ENCODE results near the gene KCNJ6. TPM values are rescaled to one million over a fixed set of nuclear protein-coding genes. Genes with fewer than 3 reads are reported as not detected.

KCNJ6 gene
- total and polyA plus RNA-seq, 10 of the 15 experiments (the other 5 are each of a cell fraction or from before 2014, with no cell fraction given), result 0.03 to 0.07 (median 0.04) TPM; not detected in 7

DNA sequence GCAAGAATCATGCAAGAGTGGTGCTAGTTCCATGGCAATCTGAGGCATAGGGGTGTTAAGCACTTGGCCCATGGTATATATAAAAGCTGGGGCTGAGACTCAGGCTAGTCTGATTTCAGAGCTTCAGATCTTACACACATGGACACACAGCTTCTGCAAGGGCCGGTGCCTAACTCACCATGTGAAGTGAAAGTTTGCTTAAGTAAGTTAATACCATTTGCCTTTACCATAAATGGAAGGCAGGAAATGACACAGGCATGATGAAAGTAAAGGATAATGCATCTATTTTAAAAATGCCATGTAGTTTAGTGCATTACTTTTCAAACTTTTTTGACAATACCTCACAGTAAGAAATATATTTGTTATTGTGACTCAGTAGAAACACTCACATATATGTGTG is 122.6 kb downstream of the KCNJ6 start:
- BruUV-seq (replicated peaks), result no TSS peak
- 0% methylated on average over 1 of the region's 1 CpG for WGBS (ENCODE audit: insufficient coverage, insufficient replicate concordance, low lambda C conversion rate, missing lambda C conversion rate)

DNA sequence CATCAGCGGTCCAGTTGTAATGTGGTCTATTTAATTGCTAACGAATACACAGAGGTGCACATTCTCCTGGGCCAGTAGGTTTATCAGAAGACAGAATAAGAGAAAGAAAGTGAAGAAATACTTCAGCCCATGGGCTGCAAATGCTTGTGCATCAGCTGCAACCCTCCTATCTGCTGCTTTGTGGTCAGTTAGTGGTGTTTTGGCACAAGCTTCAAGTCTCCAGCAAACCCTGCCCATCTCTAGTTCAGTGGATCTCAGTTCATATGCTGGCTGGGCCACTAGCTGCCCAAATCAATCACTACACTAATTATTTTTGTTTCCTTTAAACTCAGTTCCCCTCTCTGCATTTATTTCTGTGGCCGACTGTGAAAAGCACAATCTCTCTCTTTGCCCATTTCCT is 124.2 kb downstream of the KCNJ6 start:
- Histone ChIP-seq H2AFZ (ENCODE audit: control insufficient read depth, low read depth, low read length) (no peak overlapping the region), H3K79me2 (ENCODE audit: control insufficient read depth, insufficient read depth, low read length) (no peaks in the 10 kb centered on the region), H3K4me3 (no peak overlapping the region), H3K27me3 (replicated peaks in 1 of 2; ENCODE audit: control insufficient read depth in 2 of 2, insufficient read depth in 2 of 2, low read length in 1 of 2) (no peaks in the 10 kb centered on the region), H3K27ac (ENCODE audit: control insufficient read depth, insufficient read depth) (no peak overlapping the region), H3K9me3 (replicated peaks; ENCODE audit: control insufficient read depth, insufficient read depth, low read length) (no peaks in the 10 kb centered on the region), H3K9ac (ENCODE audit: control insufficient read depth, insufficient read depth, low read length) (no peak overlapping the region), H3K36me3 (ENCODE audit: control insufficient read depth in 2 of 2, insufficient read depth in 2 of 2, low read length in 1 of 2) (no peaks in the 10 kb centered on the region), H4K20me1 (ENCODE audit: control insufficient read depth, insufficient read depth) (no peaks in the 10 kb centered on the region), H3K4me2 (ENCODE audit: control insufficient read depth, insufficient read depth) (no peak overlapping the region), H3K4me1 (ENCODE audit: control insufficient read depth, insufficient read depth, low read length) (no peaks in the 10 kb centered on the region)
- intact Hi-C loops (cut with micrococcal nuclease; ENCODE audit: unreplicated experiment) (no loop called here), in situ Hi-C loops (cut with MboI) (no loop called here)
- FAIRE-seq (no peak), ATAC-seq (no peak), DNase-seq (ENCODE audit: low read depth, low spot score) (no peak)
- ChIA-PET CTCF (no interaction called here), SMC1A (ENCODE audit: uncharacterized antibody, unreplicated experiment) (no interaction called here), POLR2A (no interaction called here), RAD21 (ENCODE audit: unreplicated experiment) (no interaction called here)
- WGBS (ENCODE audit: insufficient coverage, insufficient replicate concordance, low lambda C conversion rate, missing lambda C conversion rate), result 41% methylated on average over 3 of the region's 3 CpGs
- no TSS peak for BruUV-seq (replicated peaks)
- TF ChIP-seq KDM1A (IDR thresholded peaks at IDR 0.05; ENCODE audit: borderline replicate concordance), result no peak
- TF ChIP-seq, protein P1, sequence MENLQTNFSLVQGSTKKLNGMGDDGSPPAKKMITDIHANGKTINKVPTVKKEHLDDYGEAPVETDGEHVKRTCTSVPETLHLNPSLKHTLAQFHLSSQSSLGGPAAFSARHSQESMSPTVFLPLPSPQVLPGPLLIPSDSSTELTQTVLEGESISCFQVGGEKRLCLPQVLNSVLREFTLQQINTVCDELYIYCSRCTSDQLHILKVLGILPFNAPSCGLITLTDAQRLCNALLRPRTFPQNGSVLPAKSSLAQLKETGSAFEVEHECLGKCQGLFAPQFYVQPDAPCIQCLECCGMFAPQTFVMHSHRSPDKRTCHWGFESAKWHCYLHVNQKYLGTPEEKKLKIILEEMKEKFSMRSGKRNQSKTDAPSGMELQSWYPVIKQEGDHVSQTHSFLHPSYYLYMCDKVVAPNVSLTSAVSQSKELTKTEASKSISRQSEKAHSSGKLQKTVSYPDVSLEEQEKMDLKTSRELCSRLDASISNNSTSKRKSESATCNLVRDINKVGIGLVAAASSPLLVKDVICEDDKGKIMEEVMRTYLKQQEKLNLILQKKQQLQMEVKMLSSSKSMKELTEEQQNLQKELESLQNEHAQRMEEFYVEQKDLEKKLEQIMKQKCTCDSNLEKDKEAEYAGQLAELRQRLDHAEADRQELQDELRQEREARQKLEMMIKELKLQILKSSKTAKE (IDR thresholded peaks at IDR 0.05; ENCODE audit: low read depth, poor library complexity, severe bottlenecking), result no peak
- TF ChIP-seq GATAD2B (conservative IDR thresholded peaks at IDR 0.05; ENCODE audit: low read depth), result no peak
- TF ChIP-seq ZBED1 (IDR thresholded peaks at IDR 0.05; ENCODE audit: borderline replicate concordance), result no peak
- no peak for TF ChIP-seq POU2F2 (IDR thresholded peaks at IDR 0.05; ENCODE audit: borderline replicate concordance, low read depth, low read length)
- no peak for TF ChIP-seq DPF2 (IDR thresholded peaks at IDR 0.05)
- TF ChIP-seq, protein P2, sequence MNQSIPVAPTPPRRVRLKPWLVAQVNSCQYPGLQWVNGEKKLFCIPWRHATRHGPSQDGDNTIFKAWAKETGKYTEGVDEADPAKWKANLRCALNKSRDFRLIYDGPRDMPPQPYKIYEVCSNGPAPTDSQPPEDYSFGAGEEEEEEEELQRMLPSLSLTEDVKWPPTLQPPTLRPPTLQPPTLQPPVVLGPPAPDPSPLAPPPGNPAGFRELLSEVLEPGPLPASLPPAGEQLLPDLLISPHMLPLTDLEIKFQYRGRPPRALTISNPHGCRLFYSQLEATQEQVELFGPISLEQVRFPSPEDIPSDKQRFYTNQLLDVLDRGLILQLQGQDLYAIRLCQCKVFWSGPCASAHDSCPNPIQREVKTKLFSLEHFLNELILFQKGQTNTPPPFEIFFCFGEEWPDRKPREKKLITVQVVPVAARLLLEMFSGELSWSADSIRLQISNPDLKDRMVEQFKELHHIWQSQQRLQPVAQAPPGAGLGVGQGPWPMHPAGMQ (IDR thresholded peaks at IDR 0.05; ENCODE audit: borderline replicate concordance), result no peak
- no peak for TF ChIP-seq MEF2B (IDR thresholded peaks at IDR 0.05; ENCODE audit: partially characterized antibody, poor library complexity, severe bottlenecking)
- TF ChIP-seq SIX5 (IDR thresholded peaks at IDR 0.05; ENCODE audit: low read depth, low read length, severe bottlenecking), result no peak
- TF ChIP-seq YY1 (IDR thresholded peaks at IDR 0.05; ENCODE audit: low read depth, low read length), result no peak

More for the DNA sequence above, 122.6 kb downstream of the KCNJ6 start:
- Histone ChIP-seq H3K4me3 (no peak overlapping the region), H3K9me3 (replicated peaks; ENCODE audit: control insufficient read depth, insufficient read depth, low read length) (no peaks in the 10 kb centered on the region), H3K36me3 (ENCODE audit: control insufficient read depth in 2 of 2, insufficient read depth in 2 of 2, low read length in 1 of 2) (no peaks in the 10 kb centered on the region), H4K20me1 (ENCODE audit: control insufficient read depth, insufficient read depth) (no peaks in the 10 kb centered on the region), H3K9ac (ENCODE audit: control insufficient read depth, insufficient read depth, low read length) (no peak overlapping the region), H3K79me2 (ENCODE audit: control insufficient read depth, insufficient read depth, low read length) (no peaks in the 10 kb centered on the region), H3K4me2 (ENCODE audit: control insufficient read depth, insufficient read depth) (no peak overlapping the region), H3K27me3 (replicated peaks in 1 of 2; ENCODE audit: control insufficient read depth in 2 of 2, insufficient read depth in 2 of 2, low read length in 1 of 2) (no peaks in the 10 kb centered on the region), H3K27ac (ENCODE audit: control insufficient read depth, insufficient read depth) (no peak overlapping the region), H2AFZ (ENCODE audit: control insufficient read depth, low read depth, low read length) (no peak overlapping the region), H3K4me1 (ENCODE audit: control insufficient read depth, insufficient read depth, low read length) (no peaks in the 10 kb centered on the region)
- intact Hi-C loops (cut with micrococcal nuclease; ENCODE audit: unreplicated experiment) (no loop called here), in situ Hi-C loops (cut with MboI) (no loop called here)
- no peak for ATAC-seq
- no peak for DNase-seq (ENCODE audit: low read depth, low spot score)
- POLR2A ChIA-PET, result no interaction called here
- RAD21 ChIA-PET (ENCODE audit: unreplicated experiment), result interaction anchor here (1.3 kb wide), 1 partner anchor 9 kb away, joined by 3 read pairs; no protein-coding TSS in a partner anchor
- CTCF ChIA-PET, result no interaction called here
- no peak for FAIRE-seq
- SMC1A ChIA-PET (ENCODE audit: uncharacterized antibody, unreplicated experiment), result interaction anchor here (0.9 kb wide), 1 partner anchor 10 kb away, joined by 3 read pairs; no protein-coding TSS in a partner anchor
- TF ChIP-seq PAX8 (IDR thresholded peaks at IDR 0.05) (no peak), FOXK2 (IDR thresholded peaks at IDR 0.05) (no peak)
- TF ChIP-seq, protein P1 (IDR thresholded peaks at IDR 0.05; ENCODE audit: low read depth, poor library complexity, severe bottlenecking), result no peak

Measured in GM12878 (cell line).